ENCODE results near the gene PAXX. TPM values are rescaled to one million over a fixed set of nuclear protein-coding genes. Genes with fewer than 3 reads are reported as not detected.

Gene PAXX
- 10 to 100 TPM; 60.5 to 61.8 TPM for total RNA-seq

- no peaks in the 10 kb centered on the region for H3K27me3 Mint-ChIP-seq
- H3K4me3 Mint-ChIP-seq, result peak within 1 kb of the TSS; percentile 86
- no peak for TF ChIP-seq CTCF (IDR thresholded peaks at IDR 0.05)
- peaks cover 6% of the 10 kb centered on the region for H3K36me3 Mint-ChIP-seq (ENCODE audit: low read depth)
- peak; percentile 96 for DNase-seq
- no peaks in the 10 kb centered on the region for H3K9me3 Mint-ChIP-seq
- ChIA-PET CTCF (interaction anchor here (1.0 to 5.8 kb wide), 11 partner anchors 8 to 321 kb away, joined by 3 to 48 read pairs (median 4); partner anchors contain the start of genes ABCA2 and NPDC1), POLR2A (interaction anchor here (0.6 to 1.4 kb wide), 22 partner anchors 8 to 215 kb away, joined by 3 to 5 read pairs (median 3); partner anchors contain the start of genes LRRC26, MAN1B1 and TRAF2)
- ATAC-seq, result peak; percentile 92
- H3K27ac Mint-ChIP-seq, result peak within 1 kb of the TSS; percentile 88
- intact Hi-C loops (cut with micrococcal nuclease), result no loop called here
- peaks cover 22% of the 10 kb centered on the region for H3K4me1 Mint-ChIP-seq (ENCODE audit: low read depth)
Observed at GRCh38 chr9:136991993-136992818, at the start of gene PAXX. Gene PAXX (plus strand): TSS chr9:136992422. CDS start chr9:136992444, 22 bp downstream.

- DNase-seq (no peak), ATAC-seq (no peak)
- ChIA-PET CTCF (interaction anchor here (0.9 to 1.4 kb wide), 2 partner anchors 51 to 86 kb away, joined by 3 read pairs; no protein-coding TSS in a partner anchor), POLR2A (interaction anchor here (0.9 to 1.4 kb wide), 3 partner anchors 16 to 136 kb away, joined by 3 to 5 read pairs (median 3); partner anchors contain the start of gene RABL6)
- Mint-ChIP-seq H3K27ac (no peak overlapping the region), H3K36me3 (ENCODE audit: low read depth) (peaks cover 25% of the 10 kb centered on the region), H3K4me1 (ENCODE audit: low read depth) (peaks cover 11% of the 10 kb centered on the region), H3K9me3 (no peaks in the 10 kb centered on the region), H3K4me3 (peak overlapping the region; percentile 77), H3K27me3 (no peaks in the 10 kb centered on the region)
- no peak for TF ChIP-seq CTCF (IDR thresholded peaks at IDR 0.05)
- intact Hi-C loops (cut with micrococcal nuclease), result no loop called here
Observed at GRCh38 chr9:136942881-136943230, 49.4 kb upstream of the PAXX start.

- peak overlapping the region; percentile 83 for H3K27ac Mint-ChIP-seq
- ATAC-seq (peak; percentile 26), DNase-seq (peak; percentile 60)
- CTCF ChIA-PET, result interaction anchor here (0.8 to 5.3 kb wide), 8 partner anchors 33 to 124 kb away, joined by 3 to 82 read pairs (median 3); no protein-coding TSS in a partner anchor
- no peak for TF ChIP-seq CTCF (IDR thresholded peaks at IDR 0.05)
- POLR2A ChIA-PET, result interaction anchor here (0.7 to 1.4 kb wide), 7 partner anchors 10 to 136 kb away, joined by 3 to 5 read pairs (median 3); partner anchors contain the start of genes PAXX and RABL6
- H3K27me3 Mint-ChIP-seq, result no peaks in the 10 kb centered on the region
- peaks cover 14% of the 10 kb centered on the region for H3K4me1 Mint-ChIP-seq (ENCODE audit: low read depth)
- no peaks in the 10 kb centered on the region for H3K9me3 Mint-ChIP-seq
- intact Hi-C loops (cut with micrococcal nuclease), result no loop called here
- peaks cover 25% of the 10 kb centered on the region for H3K36me3 Mint-ChIP-seq (ENCODE audit: low read depth)
- H3K4me3 Mint-ChIP-seq, result peak overlapping the region; percentile 77
Observed at GRCh38 chr9:136943291-136944211, 48.7 kb upstream of the PAXX start.

- Mint-ChIP-seq H3K27me3 (no peaks in the 10 kb centered on the region), H3K9me3 (no peaks in the 10 kb centered on the region), H3K27ac (peak overlapping the region; percentile 83), H3K4me1 (ENCODE audit: low read depth) (peaks cover 14% of the 10 kb centered on the region), H3K4me3 (peak overlapping the region; percentile 77), H3K36me3 (ENCODE audit: low read depth) (peaks cover 23% of the 10 kb centered on the region)
- intact Hi-C loops (cut with micrococcal nuclease), result no loop called here
- TF ChIP-seq CTCF (IDR thresholded peaks at IDR 0.05), result no peak
- ATAC-seq (peak; percentile 37), DNase-seq (no peak)
- CTCF ChIA-PET, result interaction anchor here (0.8 to 5.3 kb wide), 8 partner anchors 34 to 124 kb away, joined by 3 to 82 read pairs (median 3); partner anchors contain the start of gene TRAF2
- POLR2A ChIA-PET, result interaction anchor here (0.6 to 1.4 kb wide), 6 partner anchors 11 to 491 kb away, joined by 3 to 5 read pairs (median 4); partner anchors contain the start of genes PAXX and RABL6
Observed at GRCh38 chr9:136944212-136944518, 48.1 kb upstream of the PAXX start.
